Measurements from ENCODE around the gene RNF17. TPM values are rescaled to one million over a fixed set of nuclear protein-coding genes. Genes with fewer than 3 reads are reported as not detected.

Gene RNF17
- polyA plus RNA-seq, 1 of the 3 experiments (the other 2 are of a cell fraction), result not detected

DNA sequence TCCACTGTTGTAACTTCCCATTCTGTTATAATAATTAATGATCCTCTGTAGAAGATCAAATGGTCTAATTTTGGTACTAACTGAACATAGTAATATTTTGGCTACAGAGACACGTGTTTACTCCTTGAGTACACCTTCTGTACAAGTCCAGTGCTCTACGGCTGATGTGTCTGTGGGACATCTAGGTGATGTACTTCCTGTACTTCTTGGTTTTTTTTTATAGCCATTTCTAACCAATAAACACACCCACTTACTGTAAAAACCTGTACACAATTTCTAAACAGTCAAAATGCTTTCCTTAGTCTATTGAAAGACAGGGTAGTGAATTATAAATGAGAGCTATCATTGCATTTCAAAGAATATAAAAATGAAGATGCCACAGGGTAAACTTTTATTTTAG, 118.7 kb downstream of the RNF17 start:
- H3K4me1 ChIP-seq (ENCODE audit: control insufficient read depth in 1 of 2, insufficient read depth in 2 of 2, low read depth in 1 of 2, low read length in 1 of 2), result no peaks in the 10 kb centered on the region
- H3K4me3 ChIP-seq (ENCODE audit: low read depth in 2 of 2, low read length in 1 of 2), result no peak overlapping the region
- ChIA-PET CTCF (no interaction called here), POLR2A (no interaction called here)
- H3K79me2 ChIP-seq (ENCODE audit: insufficient read depth), result no peaks in the 10 kb centered on the region
- H3K36me3 ChIP-seq (replicated peaks in 1 of 2; ENCODE audit: control insufficient read depth in 1 of 2, insufficient read depth in 2 of 2, low read length in 1 of 2), result peaks cover 25 to 29% of the 10 kb centered on the region in 2 experiments
- DNase-seq, result no peak
- no peaks in the 10 kb centered on the region for H3K9me3 ChIP-seq
- no peak overlapping the region for H2AFZ ChIP-seq (ENCODE audit: low read depth)
- no peak overlapping the region for H3K4me2 ChIP-seq
- H3K9me2 ChIP-seq, result no peaks in the 10 kb centered on the region
- H3F3A ChIP-seq (replicated peaks; ENCODE audit: insufficient read depth), result peaks cover 2% of the 10 kb centered on the region
- TF ChIP-seq TEAD4 (IDR thresholded peaks at IDR 0.05; ENCODE audit: borderline replicate concordance, insufficient read depth), result no peak
- no peak for TF ChIP-seq EZH2phosphoT487 (IDR thresholded peaks at IDR 0.05; ENCODE audit: borderline replicate concordance, low read depth)
- TF ChIP-seq, protein P1, sequence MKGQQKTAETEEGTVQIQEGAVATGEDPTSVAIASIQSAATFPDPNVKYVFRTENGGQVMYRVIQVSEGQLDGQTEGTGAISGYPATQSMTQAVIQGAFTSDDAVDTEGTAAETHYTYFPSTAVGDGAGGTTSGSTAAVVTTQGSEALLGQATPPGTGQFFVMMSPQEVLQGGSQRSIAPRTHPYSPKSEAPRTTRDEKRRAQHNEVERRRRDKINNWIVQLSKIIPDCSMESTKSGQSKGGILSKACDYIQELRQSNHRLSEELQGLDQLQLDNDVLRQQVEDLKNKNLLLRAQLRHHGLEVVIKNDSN (IDR thresholded peaks at IDR 0.05; ENCODE audit: borderline replicate concordance, low read depth), result no peak
- TF ChIP-seq FOSL2 (IDR thresholded peaks at IDR 0.05; ENCODE audit: borderline replicate concordance, low read depth), result no peak
- TF ChIP-seq, protein P2, sequence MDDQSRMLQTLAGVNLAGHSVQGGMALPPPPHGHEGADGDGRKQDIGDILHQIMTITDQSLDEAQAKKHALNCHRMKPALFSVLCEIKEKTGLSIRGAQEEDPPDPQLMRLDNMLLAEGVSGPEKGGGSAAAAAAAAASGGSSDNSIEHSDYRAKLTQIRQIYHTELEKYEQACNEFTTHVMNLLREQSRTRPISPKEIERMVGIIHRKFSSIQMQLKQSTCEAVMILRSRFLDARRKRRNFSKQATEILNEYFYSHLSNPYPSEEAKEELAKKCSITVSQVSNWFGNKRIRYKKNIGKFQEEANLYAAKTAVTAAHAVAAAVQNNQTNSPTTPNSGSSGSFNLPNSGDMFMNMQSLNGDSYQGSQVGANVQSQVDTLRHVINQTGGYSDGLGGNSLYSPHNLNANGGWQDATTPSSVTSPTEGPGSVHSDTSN (IDR thresholded peaks at IDR 0.05), result no peak
- no peak for TF ChIP-seq SIN3A (IDR thresholded peaks at IDR 0.05; ENCODE audit: borderline replicate concordance, low read depth, low read length)
- TF ChIP-seq GATA2 (CRISPR knock-in tag; IDR thresholded peaks at IDR 0.05), result no peak
- TF ChIP-seq NRF1 (IDR thresholded peaks at IDR 0.05; ENCODE audit: low read depth, low read length), result no peak
- no peak for TF ChIP-seq RCOR1 (IDR thresholded peaks at IDR 0.05; ENCODE audit: low read length)
- WGBS (ENCODE audit: low lambda C conversion rate), result 95% methylated on average over 2 of the region's 2 CpGs
- H3K27ac ChIP-seq (ENCODE audit: low read depth in 2 of 2, low read length in 1 of 2), result no peak overlapping the region
- H3K9ac ChIP-seq, result no peak overlapping the region
- no peaks in the 10 kb centered on the region for H4K20me1 ChIP-seq (ENCODE audit: insufficient read depth)
- no peaks in the 10 kb centered on the region for H3K27me3 ChIP-seq (ENCODE audit: insufficient read depth)

DNA sequence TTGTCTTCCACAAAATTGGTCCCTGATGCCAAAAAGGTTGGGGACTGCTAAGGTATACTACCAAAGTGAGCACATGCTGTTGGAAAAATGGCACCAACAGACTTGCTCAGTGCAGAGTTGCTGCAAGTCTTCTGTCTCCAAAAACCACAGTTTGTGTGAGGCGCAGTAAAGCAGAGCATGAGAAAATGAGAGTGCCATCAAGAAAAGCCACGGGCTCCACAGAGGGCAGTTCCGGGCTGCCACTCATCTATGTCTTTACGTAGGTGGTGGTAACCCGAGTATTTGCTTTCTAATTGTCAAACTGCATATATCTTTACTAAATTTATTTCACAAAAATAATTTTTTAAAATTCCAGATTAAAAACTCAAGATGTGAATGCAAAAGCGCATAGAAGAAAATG, 123.8 kb downstream of the RNF17 start:
- H2AFZ ChIP-seq (ENCODE audit: low read depth), result no peak overlapping the region
- H3K4me2 ChIP-seq, result no peak overlapping the region
- WGBS (ENCODE audit: low lambda C conversion rate), result 96% methylated on average over 6 of the region's 6 CpGs
- no peak overlapping the region for H3K27ac ChIP-seq (ENCODE audit: low read depth in 2 of 2, low read length in 1 of 2)
- H3K9ac ChIP-seq, result no peak overlapping the region
- no peaks in the 10 kb centered on the region for H3K27me3 ChIP-seq (ENCODE audit: insufficient read depth)
- H3F3A ChIP-seq (replicated peaks; ENCODE audit: insufficient read depth), result no peaks in the 10 kb centered on the region
- no peaks in the 10 kb centered on the region for H3K79me2 ChIP-seq (ENCODE audit: insufficient read depth)
- no peaks in the 10 kb centered on the region for H3K4me1 ChIP-seq (ENCODE audit: control insufficient read depth in 1 of 2, insufficient read depth in 2 of 2, low read depth in 1 of 2, low read length in 1 of 2)
- TF ChIP-seq, protein P3, sequence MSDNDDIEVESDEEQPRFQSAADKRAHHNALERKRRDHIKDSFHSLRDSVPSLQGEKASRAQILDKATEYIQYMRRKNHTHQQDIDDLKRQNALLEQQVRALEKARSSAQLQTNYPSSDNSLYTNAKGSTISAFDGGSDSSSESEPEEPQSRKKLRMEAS (IDR thresholded peaks at IDR 0.05; ENCODE audit: low read depth), result no peak
- no peak for TF ChIP-seq RFX5 (IDR thresholded peaks at IDR 0.05; ENCODE audit: low read length)
- no peak for TF ChIP-seq TEAD4 (IDR thresholded peaks at IDR 0.05; ENCODE audit: borderline replicate concordance, insufficient read depth)
- TF ChIP-seq, protein P4, sequence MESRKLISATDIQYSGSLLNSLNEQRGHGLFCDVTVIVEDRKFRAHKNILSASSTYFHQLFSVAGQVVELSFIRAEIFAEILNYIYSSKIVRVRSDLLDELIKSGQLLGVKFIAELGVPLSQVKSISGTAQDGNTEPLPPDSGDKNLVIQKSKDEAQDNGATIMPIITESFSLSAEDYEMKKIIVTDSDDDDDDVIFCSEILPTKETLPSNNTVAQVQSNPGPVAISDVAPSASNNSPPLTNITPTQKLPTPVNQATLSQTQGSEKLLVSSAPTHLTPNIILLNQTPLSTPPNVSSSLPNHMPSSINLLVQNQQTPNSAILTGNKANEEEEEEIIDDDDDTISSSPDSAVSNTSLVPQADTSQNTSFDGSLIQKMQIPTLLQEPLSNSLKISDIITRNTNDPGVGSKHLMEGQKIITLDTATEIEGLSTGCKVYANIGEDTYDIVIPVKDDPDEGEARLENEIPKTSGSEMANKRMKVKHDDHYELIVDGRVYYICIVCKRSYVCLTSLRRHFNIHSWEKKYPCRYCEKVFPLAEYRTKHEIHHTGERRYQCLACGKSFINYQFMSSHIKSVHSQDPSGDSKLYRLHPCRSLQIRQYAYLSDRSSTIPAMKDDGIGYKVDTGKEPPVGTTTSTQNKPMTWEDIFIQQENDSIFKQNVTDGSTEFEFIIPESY (IDR thresholded peaks at IDR 0.05; ENCODE audit: borderline replicate concordance, low read depth), result no peak
- TF ChIP-seq RAD21 (IDR thresholded peaks at IDR 0.05; ENCODE audit: low read length), result no peak
- no peak for TF ChIP-seq JUND (IDR thresholded peaks at IDR 0.05)
- H3K9me2 ChIP-seq, result no peaks in the 10 kb centered on the region
- no peaks in the 10 kb centered on the region for H4K20me1 ChIP-seq (ENCODE audit: insufficient read depth)
- H3K36me3 ChIP-seq (replicated peaks in 1 of 2; ENCODE audit: control insufficient read depth in 1 of 2, insufficient read depth in 2 of 2, low read length in 1 of 2), result peaks cover 21 to 40% of the 10 kb centered on the region in 2 experiments
- ChIA-PET CTCF (no interaction called here), POLR2A (no interaction called here)
- H3K4me3 ChIP-seq (ENCODE audit: low read depth in 2 of 2, low read length in 1 of 2), result no peak overlapping the region
- no peak for DNase-seq
- no peaks in the 10 kb centered on the region for H3K9me3 ChIP-seq

Measured in SK-N-SH (cell line).